Endothelial cell of umbilical vein (primary cell): ENCODE measurements around the gene SPNS2. TPM values are rescaled to one million over a fixed set of nuclear protein-coding genes. Genes with fewer than 3 reads are reported as not detected.

ENCODE experiments used
- BruUV-seq: library from RNA; stranded (reverse); fragments of 400-500 nt; replicated peaks from 2 replicates; lab custom pipeline; 2021; lab: Mats Ljungman, UMichigan
- CTCF ChIA-PET: fragments of 300-600, 350-600 bp; sonication (Branson Sonifier 250); formaldehyde crosslinking; loops from one replicate; lab custom pipeline; 2021; ENCODE audit warnings: antibody characterized with exemption, inconsistent platforms; lab: Charles Lee
- POLR2A ChIA-PET: fragments of 300-600, 350-600 bp; sonication (Branson Sonifier 250); formaldehyde crosslinking; loops from one replicate; lab custom pipeline; 2021; ENCODE audit warnings: antibody characterized with exemption, inconsistent platforms; lab: Charles Lee
- DNase-seq: peaks from one replicate; pipeline ENCODE4 v3.0.0-alpha.2; 2011; ENCODE audit warnings: low read depth, low spot score
- FAIRE-seq: peaks from 2 replicates; lab custom pipeline; 2011; peaks lifted over from hg19 to GRCh38; lab: Jason Lieb, UNC
- H2AFZ ChIP-seq: 2 replicates; pipeline ENCODE4 v1.6.0; 2012; ENCODE audit warnings: low read depth, low read length, control low read depth, inconsistent platforms
- H3K27ac ChIP-seq: 2 replicates; pipeline ENCODE4 v1.5.1; 2011; ENCODE audit warnings: low read depth, mild to moderate bottlenecking, control low read depth, low read length, moderate library complexity; ENCODE audit not compliant: insufficient read depth
- H3K27me3 ChIP-seq, 2 experiments: 2 replicates each; pipeline versions ENCODE4 v1.6.0 to v1.6.1; 2011; ENCODE audit warnings: low read length in 2 of 2, mixed read lengths in 1 of 2; ENCODE audit not compliant: control insufficient read depth in 2 of 2, insufficient read depth in 2 of 2
- H3K36me3 ChIP-seq, 2 experiments: 2 replicates in 1 of 2; 3 replicates in 1 of 2; pipeline ENCODE4 v1.5.1; 2011; ENCODE audit warnings: low read length in 2 of 2, mild to moderate bottlenecking in 1 of 2, moderate library complexity in 1 of 2; ENCODE audit not compliant: control insufficient read depth in 2 of 2, insufficient read depth in 2 of 2; ENCODE audit errors: extremely low read depth in 1 of 2
- H3K4me1 ChIP-seq: 3 replicates; pipeline ENCODE4 v1.5.1; 2011; ENCODE audit warnings: mild to moderate bottlenecking, low read length; ENCODE audit not compliant: control insufficient read depth, insufficient read depth; ENCODE audit errors: extremely low read depth
- H3K4me2 ChIP-seq: 2 replicates; pipeline ENCODE4 v1.6.1; 2011; ENCODE audit warnings: low read length, control low read depth, mixed read lengths; ENCODE audit not compliant: insufficient read depth
- H3K4me3 ChIP-seq, 3 experiments: fragments of 200-600 bp in 1 of 3; sonication (generic), shearing (Covaris generic) in 1 of 3; replicated peaks in 1 of 3; 2 replicates each; pipeline ENCODE4 v1.5.1; 2011 to 2016; ENCODE audit warnings: control low read depth in 3 of 3, low read length in 3 of 3, mild to moderate bottlenecking in 2 of 3, inconsistent platforms in 1 of 3, low read depth in 1 of 3, moderate library complexity in 1 of 3; ENCODE audit not compliant: insufficient read depth in 1 of 3
- H3K79me2 ChIP-seq: 2 replicates; pipeline ENCODE4 v1.6.0; 2012; ENCODE audit warnings: low read length, inconsistent platforms; ENCODE audit not compliant: control insufficient read depth, insufficient read depth
- H3K9ac ChIP-seq: replicated peaks from 2 replicates; pipeline ENCODE3; 2011; ENCODE audit warnings: low read length, control low read depth; ENCODE audit not compliant: insufficient read depth; ENCODE audit errors: extremely low read depth
- H3K9me1 ChIP-seq: replicated peaks from 3 replicates; pipeline ENCODE4 v1.6.0; 2011; ENCODE audit warnings: mild to moderate bottlenecking, low read length; ENCODE audit not compliant: control insufficient read depth, insufficient read depth; ENCODE audit errors: extremely low read depth
- H3K9me3 ChIP-seq: replicated peaks from 2 replicates; pipeline ENCODE4 v1.5.1; 2012; ENCODE audit warnings: low read length, inconsistent platforms; ENCODE audit not compliant: control insufficient read depth, insufficient read depth
- H4K20me1 ChIP-seq: replicated peaks from 2 replicates; pipeline ENCODE3; 2011; ENCODE audit warnings: mild to moderate bottlenecking, low read length; ENCODE audit not compliant: control insufficient read depth, insufficient read depth; ENCODE audit errors: extremely low read depth
- CTCF ChIP-seq, 2 donors: IDR thresholded peaks; 1 replicate in 1 of 2; 2 replicates in 1 of 2; pipeline ENCODE4 v1.5.1; 2011; ENCODE audit warnings: low read length in 2 of 2, mild to moderate bottlenecking in 2 of 2, moderate library complexity in 2 of 2, control low read depth in 1 of 2, inconsistent platforms in 1 of 2, low read depth in 1 of 2; ENCODE audit not compliant: insufficient read depth in 1 of 2; ENCODE audit errors: extremely low read depth in 1 of 2
- EZH2 ChIP-seq: IDR thresholded peaks from 2 replicates; pipeline ENCODE4 v1.6.1; 2012; ENCODE audit warnings: borderline replicate concordance, low read depth, mild to moderate bottlenecking, moderate library complexity, low read length, inconsistent platforms; ENCODE audit not compliant: severe bottlenecking
- FOS ChIP-seq: IDR thresholded peaks from 2 replicates; pipeline ENCODE4 v1.6.1; 2011; ENCODE audit warnings: mild to moderate bottlenecking, low read length, moderate library complexity, borderline replicate concordance; ENCODE audit not compliant: insufficient read depth
- GATA2 ChIP-seq: IDR thresholded peaks from 2 replicates; pipeline ENCODE4 v1.7.0; 2011; ENCODE audit warnings: low read depth, mild to moderate bottlenecking, moderate library complexity, mixed read lengths, low read length; ENCODE audit not compliant: insufficient read length, insufficient read depth
- JUN ChIP-seq: IDR thresholded peaks from 2 replicates; pipeline ENCODE4 v1.6.1; 2011; ENCODE audit warnings: borderline replicate concordance, low read depth; ENCODE audit not compliant: insufficient read length, insufficient read depth
- MAX ChIP-seq: IDR thresholded peaks from 2 replicates; pipeline ENCODE4 v1.6.1; 2011; ENCODE audit not compliant: insufficient read depth, insufficient read length
- MYC ChIP-seq: IDR thresholded peaks from one replicate; pipeline ENCODE4 v1.6.1; 2011; ENCODE audit warnings: mild to moderate bottlenecking, low read depth, low read length
- POLR2A ChIP-seq: IDR thresholded peaks from 2 replicates; pipeline ENCODE4 v1.6.1; 2012; ENCODE audit warnings: low read depth, mild to moderate bottlenecking, control low read depth, low read length
- POLR2AphosphoS5 ChIP-seq: IDR thresholded peaks from 2 replicates; pipeline ENCODE4 v1.6.1; 2012; ENCODE audit warnings: low read depth, mild to moderate bottlenecking, control low read depth, low read length, moderate library complexity; ENCODE audit not compliant: insufficient read depth
- dilution Hi-C: fragments of 300-500 bp; cut with MboI; formaldehyde crosslinking; loops from one replicate; pipeline ENCODE4 v1.15.0; 2019; ENCODE audit warnings: low sequenced_read_pairs; ENCODE audit not compliant: extremely low pct_ligation_motif_present
- intact Hi-C: fragments of 100-400 bp; cut with micrococcal nuclease; formaldehyde crosslinking; loops from one replicate; pipeline ENCODE4 v1.10.0; 2022
- polyA plus RNA-seq, 4 experiments: library from polyadenylated mRNA; depleted of rRNA in 3 of 4; stranded (reverse) in 3 of 4; unstranded in 1 of 4; fragments of >200 nt; gene quantifications; 2 replicates each; pipeline versions ENCODE4 v1.2.1 to v1.2.3, GENCODE V29; 2011 to 2012; ENCODE audit warnings: missing spikeins in 1 of 4
- total RNA-seq: library from RNA; stranded (reverse); gene quantifications from 2 replicates; pipeline ENCODE4 v1.2.3, GENCODE V29; 2021

SPNS2 gene
- total and polyA plus RNA-seq, 2 donors (not counting 3 experiments of a cell fraction or from before 2014, with no cell fraction given): 70.2 to 77.3 TPM

- no peak overlapping the region for H3K9ac ChIP-seq
- no peaks in the 10 kb centered on the region for H3K9me3 ChIP-seq
- ChIA-PET CTCF (interaction anchor here (0.9 to 6.7 kb wide), 3 partner anchors 10 to 36 kb away, joined by 3 to 31 read pairs (median 3); partner anchors contain the start of gene SPNS2), POLR2A (interaction anchor here (0.6 kb wide), 1 partner anchor 13 kb away, joined by 3 read pairs; no protein-coding TSS in a partner anchor)
- no peaks in the 10 kb centered on the region for H3K79me2 ChIP-seq
- no peaks in the 10 kb centered on the region for H3K27me3 ChIP-seq
- no peak overlapping the region for H3K4me2 ChIP-seq
- DNase-seq (no peak), FAIRE-seq (no peak)
- peaks cover 2 to 35% of the 10 kb centered on the region in 2 experiments for H3K36me3 ChIP-seq
- intact Hi-C loops (no loop called here), dilution Hi-C loops (no loop called here)
- H3K9me1 ChIP-seq: no peaks in the 10 kb centered on the region
- H2AFZ ChIP-seq: no peak overlapping the region
- no peak overlapping the region for H3K27ac ChIP-seq
- H3K4me1 ChIP-seq: peaks cover 77% of the 10 kb centered on the region
- no peak overlapping the region for H3K4me3 ChIP-seq
- BruUV-seq: no TSS peak
- TF ChIP-seq JUN (no peak), FOS (no peak), POLR2A (peak; percentile 16), MAX (no peak), GATA2 (no peak), POLR2AphosphoS5 (peak; percentile 22)
- no peaks in the 10 kb centered on the region for H4K20me1 ChIP-seq
These were observed 37.6 kb downstream of the SPNS2 start for GRCh38 chr17:4536259-4536741.

- Histone ChIP-seq H3K4me2 (no peak overlapping the region), H3K9ac (no peak overlapping the region), H3K27me3 (no peaks in the 10 kb centered on the region), H2AFZ (no peak overlapping the region), H3K9me1 (no peaks in the 10 kb centered on the region), H3K79me2 (no peaks in the 10 kb centered on the region), H3K4me1 (peaks cover 73% of the 10 kb centered on the region), H4K20me1 (no peaks in the 10 kb centered on the region), H3K27ac (peak overlapping the region; percentile 55), H3K9me3 (no peaks in the 10 kb centered on the region), H3K36me3 (peaks cover 2 to 35% of the 10 kb centered on the region in 2 experiments), H3K4me3 (no peak overlapping the region)
- TF ChIP-seq GATA2 (no peak), CTCF (IDR thresholded peaks at IDR 0.05; ENCODE audit: extremely low read depth in 1 of 2, insufficient read depth in 1 of 2, low read depth in 1 of 2, low read length in 2 of 2) (no peak), MAX (no peak), MYC (no peak), POLR2AphosphoS5 (peak; percentile 11), POLR2A (peak; percentile 2), JUN (no peak), EZH2 (no peak), FOS (no peak)
- ChIA-PET POLR2A (interaction anchor here (0.6 to 2.4 kb wide), 2 partner anchors 13 to 38 kb away, joined by 3 to 8 read pairs; partner anchors contain the start of gene SPNS2), CTCF (interaction anchor here (0.9 to 6.7 kb wide), 7 partner anchors 10 to 116 kb away, joined by 3 to 31 read pairs (median 6); partner anchors contain the start of gene SPNS2)
- FAIRE-seq (peak; percentile 55), DNase-seq (peak; percentile 43)
- intact Hi-C loops: no loop called here
- dilution Hi-C loops: no loop called here
- BruUV-seq: no TSS peak
These were observed 38.2 kb downstream of the SPNS2 start for GRCh38 chr17:4536742-4537411.
